ENCODE measurements around the gene NINJ1.

The NINJ1 gene

GRCh38 chr9:93076792-93077128 is 57.3 kb downstream of the NINJ1 start:
- Histone ChIP-seq H3K9ac (ENCODE audit: low read length) (no peak overlapping the region), H3K9me3 (ENCODE audit: control insufficient read depth, low read length) (no peaks in the 10 kb centered on the region), H2BK5ac (ENCODE audit: low read depth, low read length, poor library complexity, severe bottlenecking) (no peak overlapping the region), H3K79me1 (replicated peaks; ENCODE audit: low read length, poor library complexity, severe bottlenecking) (no peaks in the 10 kb centered on the region), H2AK5ac (ENCODE audit: low read length, severe bottlenecking) (no peak overlapping the region), H2BK15ac (ENCODE audit: low read depth, poor library complexity, severe bottlenecking) (no peak overlapping the region), H3K27me3 (ENCODE audit: control insufficient read depth in 1 of 2, insufficient read depth in 1 of 2, low read length in 2 of 2) (no peaks in the 10 kb centered on the region), H3K4ac (ENCODE audit: low read depth in 1 of 2, low read length in 2 of 2) (no peak overlapping the region), H2BK120ac (ENCODE audit: low read depth, low read length) (no peak overlapping the region), H4K8ac (ENCODE audit: low read length) (no peak overlapping the region), H3K27ac (ENCODE audit: low read length, poor library complexity, severe bottlenecking) (no peak overlapping the region), H4K91ac (ENCODE audit: low read length) (no peak overlapping the region), H3K36me3 (ENCODE audit: control insufficient read depth in 1 of 2, insufficient read depth in 2 of 2, low read depth in 1 of 2, low read length in 2 of 2) (no peaks in the 10 kb centered on the region), H2BK12ac (ENCODE audit: low read length in 2 of 2) (no peak overlapping the region), H3K18ac (ENCODE audit: low read depth in 1 of 2, low read length in 2 of 2) (no peak overlapping the region), H3K23ac (ENCODE audit: low read length in 2 of 2) (no peak overlapping the region), H3K4me1 (ENCODE audit: control insufficient read depth, insufficient read depth, low read depth, low read length) (no peaks in the 10 kb centered on the region), H2AFZ (ENCODE audit: low read depth, low read length) (no peak overlapping the region), H3K4me2 (ENCODE audit: low read length, poor library complexity, severe bottlenecking) (no peak overlapping the region), H3K14ac (ENCODE audit: low read length in 2 of 2) (no peak overlapping the region), H3K4me3 (ENCODE audit: insufficient read depth in 1 of 2, low read depth in 1 of 2, low read length in 2 of 2) (peak overlapping the region in 1 of 2 experiments; percentile 26)
- 83% methylated on average over 2 of the region's 2 CpGs for WGBS
- DNase-seq, result no peak

DNA sequence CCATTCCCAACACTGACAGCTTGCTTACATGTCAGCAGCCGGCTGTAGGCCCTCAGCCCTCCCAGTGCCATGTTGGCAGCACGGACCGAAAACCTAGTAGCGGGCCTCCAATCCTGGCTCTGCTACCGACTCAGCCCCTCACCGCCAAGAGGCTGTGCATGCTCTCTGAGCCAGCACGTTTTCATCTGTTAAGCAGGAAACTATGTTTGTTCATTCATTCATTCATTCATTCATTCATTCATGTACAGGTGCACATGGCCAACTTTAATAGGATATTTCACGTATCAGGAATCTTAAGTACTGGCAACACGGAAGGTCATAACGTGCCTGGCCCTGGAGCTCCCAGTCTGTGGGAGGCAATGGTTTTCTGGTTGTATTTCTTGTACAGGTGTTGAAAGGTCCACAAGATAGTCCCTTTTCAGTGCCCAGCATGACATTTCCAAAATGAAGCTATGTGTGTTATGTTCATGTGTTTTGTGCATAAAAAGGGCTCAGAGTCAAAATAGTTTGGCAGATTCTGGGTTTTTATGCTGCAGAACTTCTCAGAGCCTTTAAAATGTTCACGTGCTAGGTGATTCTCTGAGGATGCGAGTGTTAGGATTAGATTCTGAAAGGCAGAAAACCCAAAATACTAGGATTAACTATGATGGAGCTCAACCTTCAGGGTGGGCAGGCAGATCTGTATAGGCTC is 57.8 kb downstream of the NINJ1 start:
- H4K8ac ChIP-seq (ENCODE audit: low read length), result no peak overlapping the region
- DNase-seq, result no peak
- H3K27me3 ChIP-seq (ENCODE audit: control insufficient read depth in 1 of 2, insufficient read depth in 1 of 2, low read length in 2 of 2), result no peaks in the 10 kb centered on the region
- no peak overlapping the region for H3K14ac ChIP-seq (ENCODE audit: low read length in 2 of 2)
- H3K4ac ChIP-seq (ENCODE audit: low read depth in 1 of 2, low read length in 2 of 2), result no peak overlapping the region
- H3K79me1 ChIP-seq (replicated peaks; ENCODE audit: low read length, poor library complexity, severe bottlenecking), result no peaks in the 10 kb centered on the region
- H3K4me1 ChIP-seq (ENCODE audit: control insufficient read depth, insufficient read depth, low read depth, low read length), result no peaks in the 10 kb centered on the region
- no peak overlapping the region for H4K91ac ChIP-seq (ENCODE audit: low read length)
- H3K36me3 ChIP-seq (ENCODE audit: control insufficient read depth in 1 of 2, insufficient read depth in 2 of 2, low read depth in 1 of 2, low read length in 2 of 2), result no peaks in the 10 kb centered on the region
- no peaks in the 10 kb centered on the region for H3K9me3 ChIP-seq (ENCODE audit: control insufficient read depth, low read length)
- no peak overlapping the region for H3K27ac ChIP-seq (ENCODE audit: low read length, poor library complexity, severe bottlenecking)
- no peak overlapping the region for H2BK120ac ChIP-seq (ENCODE audit: low read depth, low read length)
- no peak overlapping the region for H2AFZ ChIP-seq (ENCODE audit: low read depth, low read length)
- peak overlapping the region in 1 of 2 experiments; percentile 26 for H3K4me3 ChIP-seq (ENCODE audit: insufficient read depth in 1 of 2, low read depth in 1 of 2, low read length in 2 of 2)
- H3K9ac ChIP-seq (ENCODE audit: low read length), result no peak overlapping the region
- WGBS, result 89% methylated on average over 12 of the region's 12 CpGs
- no peak overlapping the region for H2AK5ac ChIP-seq (ENCODE audit: low read length, severe bottlenecking)
- no peak overlapping the region for H2BK5ac ChIP-seq (ENCODE audit: low read depth, low read length, poor library complexity, severe bottlenecking)
- no peak overlapping the region for H3K4me2 ChIP-seq (ENCODE audit: low read length, poor library complexity, severe bottlenecking)
- H3K23ac ChIP-seq (ENCODE audit: low read length in 2 of 2), result no peak overlapping the region
- H3K18ac ChIP-seq (ENCODE audit: low read depth in 1 of 2, low read length in 2 of 2), result no peak overlapping the region
- no peak overlapping the region for H2BK15ac ChIP-seq (ENCODE audit: low read depth, poor library complexity, severe bottlenecking)
- no peak overlapping the region for H2BK12ac ChIP-seq (ENCODE audit: low read length in 2 of 2)

DNA sequence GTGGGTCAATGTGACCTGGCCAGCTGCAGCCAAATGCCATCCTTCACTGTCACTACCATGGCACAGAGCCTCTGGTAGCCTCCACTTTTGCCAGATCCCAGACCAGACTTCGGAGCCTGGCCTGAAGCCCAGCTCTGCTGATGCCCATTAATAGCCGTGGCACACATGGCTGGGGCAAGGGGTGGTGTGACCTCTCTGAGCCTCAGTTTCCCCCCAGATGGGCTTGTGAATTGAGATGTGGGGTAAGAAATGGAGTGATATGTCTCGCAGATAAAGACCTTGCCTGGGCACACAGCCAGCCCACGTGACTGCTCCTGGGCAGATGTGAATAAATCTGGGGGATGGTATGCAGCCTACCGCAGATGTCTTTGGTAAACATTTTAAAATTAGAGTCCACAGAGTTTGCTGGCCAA is 61.7 kb downstream of the NINJ1 start:
- Histone ChIP-seq H3K4me1 (ENCODE audit: control insufficient read depth, insufficient read depth, low read depth, low read length) (no peaks in the 10 kb centered on the region), H3K9ac (ENCODE audit: low read length) (no peak overlapping the region), H3K36me3 (ENCODE audit: control insufficient read depth in 1 of 2, insufficient read depth in 2 of 2, low read depth in 1 of 2, low read length in 2 of 2) (no peaks in the 10 kb centered on the region), H3K79me1 (replicated peaks; ENCODE audit: low read length, poor library complexity, severe bottlenecking) (no peaks in the 10 kb centered on the region), H3K27ac (ENCODE audit: low read length, poor library complexity, severe bottlenecking) (no peak overlapping the region), H3K14ac (ENCODE audit: low read length in 2 of 2) (no peak overlapping the region), H4K91ac (ENCODE audit: low read length) (no peak overlapping the region), H4K8ac (ENCODE audit: low read length) (no peak overlapping the region), H2AK5ac (ENCODE audit: low read length, severe bottlenecking) (no peak overlapping the region), H3K18ac (ENCODE audit: low read depth in 1 of 2, low read length in 2 of 2) (no peak overlapping the region), H3K4me3 (ENCODE audit: insufficient read depth in 1 of 2, low read depth in 1 of 2, low read length in 2 of 2) (no peak overlapping the region), H2BK5ac (ENCODE audit: low read depth, low read length, poor library complexity, severe bottlenecking) (no peak overlapping the region), H2AFZ (ENCODE audit: low read depth, low read length) (no peak overlapping the region), H3K4ac (ENCODE audit: low read depth in 1 of 2, low read length in 2 of 2) (no peak overlapping the region), H3K9me3 (ENCODE audit: control insufficient read depth, low read length) (no peaks in the 10 kb centered on the region), H3K23ac (ENCODE audit: low read length in 2 of 2) (no peak overlapping the region), H3K27me3 (ENCODE audit: control insufficient read depth in 1 of 2, insufficient read depth in 1 of 2, low read length in 2 of 2) (no peaks in the 10 kb centered on the region), H3K4me2 (ENCODE audit: low read length, poor library complexity, severe bottlenecking) (no peak overlapping the region), H2BK120ac (ENCODE audit: low read depth, low read length) (no peak overlapping the region), H2BK12ac (ENCODE audit: low read length in 2 of 2) (no peak overlapping the region), H2BK15ac (ENCODE audit: low read depth, poor library complexity, severe bottlenecking) (no peak overlapping the region)
- DNase-seq, result peak; percentile 14
- WGBS, result 84% methylated on average over 5 of the region's 5 CpGs
